C4-2B (cell line): Measurements from ENCODE around the gene ZNF197.
"Not testable (repeated sequence)": the region's sequence is repeated elsewhere in the genome, so short reads cannot be mapped to it uniquely, and the experiment has no call there.

ENCODE experiments used
- H3K27ac ChIP-seq: fragments of 450-650 bp; 2 replicates; pipeline ENCODE4 v1.5.1; 2017
- ZFX ChIP-seq: fragments of 450-650 bp; IDR thresholded peaks from 2 replicates; pipeline ENCODE4 v1.6.1; 2017
- TF ChIP-seq, protein P1 (sequence below): fragments of 450-650 bp; conservative IDR thresholded peaks from 2 replicates; pipeline ENCODE4 v1.5.1; 2017; ENCODE audit warnings: mild to moderate bottlenecking

Gene ZNF197

DNA sequence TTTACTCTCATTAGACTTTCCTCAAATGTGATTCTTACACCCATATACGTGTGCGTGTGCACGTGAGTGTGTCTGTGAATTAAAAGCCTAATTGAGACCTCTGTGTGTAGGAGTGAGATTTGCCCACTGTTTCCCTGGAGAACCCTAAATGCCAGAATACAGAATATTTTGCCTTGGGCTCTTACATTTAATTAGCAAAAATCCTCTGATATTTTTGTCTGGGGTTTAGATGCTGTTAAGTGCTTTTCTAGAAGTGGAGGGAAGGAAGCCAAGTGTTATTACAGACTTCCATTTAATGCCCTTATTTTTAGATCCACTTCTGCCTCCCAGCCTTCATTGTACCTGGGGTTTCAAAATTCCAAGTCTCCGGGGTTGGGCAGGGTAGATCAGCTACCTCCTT lies 41.5 kb downstream of the ZNF197 start:
- no peak overlapping the region for H3K27ac ChIP-seq
- no peak for TF ChIP-seq ZFX
- TF ChIP-seq, protein P1, sequence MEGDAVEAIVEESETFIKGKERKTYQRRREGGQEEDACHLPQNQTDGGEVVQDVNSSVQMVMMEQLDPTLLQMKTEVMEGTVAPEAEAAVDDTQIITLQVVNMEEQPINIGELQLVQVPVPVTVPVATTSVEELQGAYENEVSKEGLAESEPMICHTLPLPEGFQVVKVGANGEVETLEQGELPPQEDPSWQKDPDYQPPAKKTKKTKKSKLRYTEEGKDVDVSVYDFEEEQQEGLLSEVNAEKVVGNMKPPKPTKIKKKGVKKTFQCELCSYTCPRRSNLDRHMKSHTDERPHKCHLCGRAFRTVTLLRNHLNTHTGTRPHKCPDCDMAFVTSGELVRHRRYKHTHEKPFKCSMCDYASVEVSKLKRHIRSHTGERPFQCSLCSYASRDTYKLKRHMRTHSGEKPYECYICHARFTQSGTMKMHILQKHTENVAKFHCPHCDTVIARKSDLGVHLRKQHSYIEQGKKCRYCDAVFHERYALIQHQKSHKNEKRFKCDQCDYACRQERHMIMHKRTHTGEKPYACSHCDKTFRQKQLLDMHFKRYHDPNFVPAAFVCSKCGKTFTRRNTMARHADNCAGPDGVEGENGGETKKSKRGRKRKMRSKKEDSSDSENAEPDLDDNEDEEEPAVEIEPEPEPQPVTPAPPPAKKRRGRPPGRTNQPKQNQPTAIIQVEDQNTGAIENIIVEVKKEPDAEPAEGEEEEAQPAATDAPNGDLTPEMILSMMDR: no peak

DNA sequence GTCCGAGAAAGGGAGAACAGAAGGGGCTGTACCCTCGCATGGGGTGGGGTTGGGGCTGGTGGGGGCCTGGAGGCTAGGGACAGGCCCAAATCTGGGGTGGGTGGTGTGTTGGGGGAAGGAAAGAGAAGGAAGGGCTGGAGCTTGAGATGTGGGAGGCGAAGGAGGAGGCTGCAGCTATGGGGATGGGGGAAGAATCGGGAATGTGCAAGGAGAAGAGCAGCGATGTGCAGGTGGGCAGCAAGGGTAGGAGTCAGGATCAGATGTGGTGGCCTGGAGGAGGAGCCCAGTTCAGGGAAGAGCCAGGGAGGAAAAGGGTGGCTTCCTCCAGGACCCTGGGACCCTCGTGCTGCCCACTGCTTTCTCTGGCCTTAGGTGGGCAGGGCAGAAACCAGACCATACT lies 44.9 kb downstream of the ZNF197 start:
- TF ChIP-seq, protein P1: no peak
- no peak for TF ChIP-seq ZFX
- H3K27ac ChIP-seq: no peak overlapping the region

DNA sequence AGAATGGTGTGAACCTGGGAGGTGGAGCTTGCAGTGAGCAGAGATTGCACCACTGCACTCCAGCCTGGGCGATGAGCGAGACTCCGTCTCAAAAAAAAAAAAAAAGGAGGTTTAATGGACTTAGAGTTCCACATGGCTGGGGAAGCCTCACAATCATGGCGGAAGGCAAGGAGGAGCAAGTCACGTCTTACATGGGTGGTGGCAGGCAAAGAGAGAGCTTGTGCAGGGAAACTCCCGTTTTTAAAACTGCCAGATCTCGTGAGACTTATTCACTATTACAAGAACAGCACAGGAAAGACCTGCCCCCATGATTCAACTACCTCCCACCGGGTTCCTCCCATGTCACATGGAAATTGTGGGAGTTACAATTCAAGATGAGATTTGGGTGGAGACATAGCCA lies 48.6 kb downstream of the ZNF197 start:
- not testable (repeated sequence) for H3K27ac ChIP-seq

DNA sequence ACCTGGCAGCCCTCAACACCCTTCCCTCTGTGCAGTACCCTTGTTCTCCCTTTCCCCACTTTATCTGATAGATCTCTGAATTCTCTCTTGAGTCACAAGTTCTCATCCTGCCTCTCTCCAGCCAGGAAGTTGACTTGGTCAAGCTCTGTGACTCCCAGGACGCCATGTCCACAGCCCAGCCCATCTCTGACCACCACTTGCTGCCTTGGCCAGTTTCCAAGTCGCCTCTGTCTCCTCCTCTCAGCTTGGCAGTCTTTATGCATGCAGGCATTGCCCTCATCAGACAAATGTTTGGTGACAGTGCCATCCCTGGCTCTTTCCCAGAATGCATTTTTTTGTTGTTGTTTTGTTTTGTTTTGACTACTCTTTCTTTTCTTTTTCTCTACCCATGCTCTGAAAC lies 49.4 kb downstream of the ZNF197 start:
- H3K27ac ChIP-seq: no peak overlapping the region
- TF ChIP-seq ZFX: no peak
- TF ChIP-seq, protein P1: no peak

DNA sequence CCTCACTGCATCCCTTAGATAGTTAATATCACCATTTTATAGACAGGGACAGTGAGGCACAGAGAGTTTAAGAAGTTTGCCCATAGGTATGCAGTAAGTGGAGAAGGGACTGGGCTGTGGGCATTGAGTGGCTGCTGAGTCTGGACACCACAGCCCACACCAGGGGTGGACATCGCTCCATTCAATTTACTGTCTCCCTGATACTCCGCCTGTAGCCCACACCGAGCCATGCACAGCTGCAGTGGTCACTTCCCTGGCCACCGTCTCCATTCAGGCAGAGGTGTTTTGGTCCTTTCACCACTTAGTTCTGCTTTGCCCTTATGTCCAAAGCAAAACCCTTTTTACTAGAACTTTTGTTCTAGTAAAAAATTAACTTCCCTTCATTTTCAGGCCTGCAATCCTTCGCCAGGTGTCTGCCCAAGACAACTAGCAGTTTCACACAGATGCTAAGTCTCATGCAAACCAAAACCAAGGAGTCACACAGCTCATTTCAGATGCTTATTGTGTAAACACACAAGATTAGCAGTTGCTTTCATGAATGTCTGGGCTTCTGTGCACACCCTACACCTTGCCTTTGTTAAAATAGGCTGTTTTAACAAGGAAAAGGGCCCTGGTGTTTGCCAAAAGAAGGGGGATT lies 53.8 kb downstream of the ZNF197 start:
- no peak for TF ChIP-seq ZFX
- TF ChIP-seq, protein P1: no peak
- no peak overlapping the region for H3K27ac ChIP-seq

DNA sequence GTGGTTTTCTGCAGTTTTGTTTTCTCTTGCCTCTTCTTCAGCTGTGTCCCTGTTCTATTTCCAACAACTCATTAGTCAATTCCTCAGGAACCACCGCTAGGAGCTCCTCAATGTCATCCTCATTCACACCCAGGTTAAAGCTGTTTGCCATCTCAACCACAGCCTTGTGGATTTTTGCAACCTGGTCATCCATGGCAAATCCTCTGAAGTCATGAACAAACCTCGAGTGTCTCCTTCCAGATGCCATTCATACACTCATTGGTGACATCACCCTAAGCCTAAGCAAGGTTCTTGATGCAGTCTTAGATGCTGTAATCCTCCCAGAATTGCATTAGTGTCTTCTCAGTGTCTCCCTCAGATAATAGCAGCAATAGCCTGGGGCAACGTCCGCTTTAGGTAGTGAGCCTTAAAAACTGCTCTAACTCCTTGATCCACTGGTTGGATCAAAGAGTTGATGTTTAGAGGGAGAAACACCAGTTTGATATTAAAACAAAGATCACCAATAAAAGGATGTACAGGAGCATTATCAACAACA lies 56.2 kb downstream of the ZNF197 start:
- no peak for TF ChIP-seq ZFX
- TF ChIP-seq, protein P1: no peak
- no peak overlapping the region for H3K27ac ChIP-seq

DNA sequence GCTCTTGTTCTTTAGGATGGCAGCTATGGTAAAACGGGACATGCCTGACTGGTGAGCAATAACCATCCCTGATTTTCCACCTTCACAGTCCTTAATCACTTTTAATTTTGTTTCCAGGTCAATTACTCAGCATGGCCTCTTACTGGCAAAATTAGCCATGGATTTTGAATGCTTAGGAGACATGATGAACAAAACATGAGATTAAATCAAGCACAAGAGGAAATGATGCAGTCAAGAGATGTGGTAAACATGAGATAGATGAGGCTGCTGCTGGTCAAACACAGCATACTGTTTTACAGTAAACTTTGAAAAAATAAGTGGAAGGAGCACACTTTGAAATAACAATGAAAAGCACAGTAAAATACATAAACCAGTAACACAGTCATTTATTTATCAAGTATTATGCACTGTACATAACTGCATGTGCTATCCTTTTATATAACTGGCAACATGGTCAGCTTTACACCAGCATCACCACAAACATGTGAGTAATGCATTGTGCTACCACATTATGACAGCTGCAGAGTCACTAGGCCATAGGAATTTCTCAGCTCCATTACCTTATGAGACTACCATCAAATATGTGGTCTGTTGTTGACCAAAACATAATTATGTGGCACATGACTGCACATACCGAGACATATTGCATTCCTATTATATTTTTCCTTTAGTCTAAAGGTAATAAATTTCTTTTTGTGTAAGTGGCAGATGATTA lies 57.5 kb downstream of the ZNF197 start:
- TF ChIP-seq, protein P1: no peak
- no peak for TF ChIP-seq ZFX
- no peak overlapping the region for H3K27ac ChIP-seq
